Activated naive CD4-positive, alpha-beta T cell treated with anti-CD3 and anti-CD28 coated beads, Interleukin-2, amount 50 U/mL, for 16 hours (primary cell): ENCODE data around the gene POP5.
A peak's percentile ranks its signal among the peaks of the same experiment; 100 is the strongest.
"Not testable (repeated sequence)": the region's sequence is repeated elsewhere in the genome, so short reads cannot be mapped to it uniquely, and the experiment has no call there.

Experiments
- DNase-seq: peaks from one replicate; pipeline ENCODE4 v3.0.0-alpha.2; 2020

The POP5 gene, protein sequence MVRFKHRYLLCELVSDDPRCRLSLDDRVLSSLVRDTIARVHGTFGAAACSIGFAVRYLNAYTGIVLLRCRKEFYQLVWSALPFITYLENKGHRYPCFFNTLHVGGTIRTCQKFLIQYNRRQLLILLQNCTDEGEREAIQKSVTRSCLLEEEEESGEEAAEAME

DNA sequence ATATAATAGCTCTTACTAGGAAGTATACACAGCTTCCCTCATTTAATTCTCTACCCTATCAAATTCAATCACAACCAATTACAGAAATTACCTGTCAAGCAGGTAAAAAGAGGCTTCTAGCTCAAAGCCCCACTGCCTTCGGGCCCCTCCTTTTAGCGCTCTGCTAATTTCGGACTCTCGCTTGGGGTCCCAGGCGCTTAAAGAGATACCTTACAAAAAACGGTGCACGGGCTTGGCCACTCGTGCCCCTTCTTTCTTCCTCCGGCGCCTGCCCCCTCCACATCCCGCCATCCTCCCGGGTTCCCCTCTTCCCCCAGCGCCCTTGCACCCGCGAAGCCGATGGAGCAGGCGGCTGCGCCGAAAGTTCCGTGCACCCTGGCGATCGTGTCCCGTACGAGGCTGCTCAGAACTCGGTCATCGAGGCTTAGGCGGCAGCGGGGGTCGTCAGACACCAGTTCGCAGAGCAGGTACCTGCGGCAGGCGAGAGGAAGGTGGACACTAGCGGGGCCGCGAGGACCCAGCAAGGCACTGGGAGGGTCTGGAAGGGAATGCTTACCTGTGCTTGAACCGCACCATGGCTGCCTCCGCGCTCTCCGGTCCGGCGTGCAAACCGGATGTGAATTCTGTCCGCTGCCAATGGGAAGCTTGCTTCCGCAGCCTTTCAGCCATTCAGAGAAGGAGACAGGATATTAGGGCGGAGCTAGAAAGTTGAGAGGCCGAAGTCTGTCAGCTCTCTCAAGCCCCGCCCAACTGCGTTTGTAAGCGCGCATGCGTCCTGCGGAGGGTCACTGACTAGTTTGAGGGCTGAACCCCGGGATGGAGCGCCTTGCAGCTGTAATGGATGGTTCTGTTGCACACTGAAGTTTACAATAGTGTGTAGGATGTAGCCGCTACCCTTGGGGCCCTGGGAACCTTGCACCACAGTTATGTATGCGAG is at the start of gene POP5:
TSS of gene POP5 (minus strand) at position 616 of the 937 bp plus-strand sequence. CDS start at position 576, 40 bp downstream.
- DNase-seq: peak; percentile 92

DNA sequence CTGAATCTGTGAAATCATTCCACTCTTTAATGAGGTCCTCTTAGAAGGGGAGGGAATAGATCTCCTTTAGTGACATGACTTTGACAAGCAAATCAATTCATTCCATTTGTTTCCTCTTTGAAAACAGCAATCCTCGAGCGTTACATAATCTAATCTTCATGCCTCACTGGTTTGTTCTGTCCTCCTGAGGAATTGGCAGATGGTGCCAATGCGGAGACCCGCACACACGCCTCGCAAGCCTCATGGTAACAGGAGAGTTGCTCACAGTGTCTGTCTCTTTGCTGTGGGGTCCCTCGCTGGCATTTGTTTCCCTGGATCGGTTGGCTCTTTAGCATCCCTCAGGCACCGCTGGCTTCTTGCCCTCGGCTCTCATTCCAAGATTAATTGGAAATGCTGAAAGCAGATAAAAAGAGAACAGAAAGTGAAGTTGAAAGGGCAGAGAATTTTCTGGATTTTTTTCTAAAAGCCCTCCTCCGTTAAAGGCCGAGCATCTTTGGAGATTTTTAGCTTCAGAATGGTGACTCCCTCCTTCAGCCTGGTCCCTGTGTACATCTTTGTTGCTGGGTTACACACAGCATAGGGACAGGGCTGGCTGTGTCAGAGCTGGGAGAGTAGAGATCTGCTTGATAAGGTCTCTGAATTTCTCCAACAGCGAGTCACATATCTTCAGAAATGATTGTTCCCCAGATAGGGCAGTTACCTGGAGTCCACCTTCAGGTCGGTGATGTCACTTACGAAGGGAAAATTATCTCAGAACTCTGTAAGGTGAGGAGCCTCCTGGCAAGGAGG is 49.1 kb upstream of the POP5 start:
- no peak for DNase-seq

DNA sequence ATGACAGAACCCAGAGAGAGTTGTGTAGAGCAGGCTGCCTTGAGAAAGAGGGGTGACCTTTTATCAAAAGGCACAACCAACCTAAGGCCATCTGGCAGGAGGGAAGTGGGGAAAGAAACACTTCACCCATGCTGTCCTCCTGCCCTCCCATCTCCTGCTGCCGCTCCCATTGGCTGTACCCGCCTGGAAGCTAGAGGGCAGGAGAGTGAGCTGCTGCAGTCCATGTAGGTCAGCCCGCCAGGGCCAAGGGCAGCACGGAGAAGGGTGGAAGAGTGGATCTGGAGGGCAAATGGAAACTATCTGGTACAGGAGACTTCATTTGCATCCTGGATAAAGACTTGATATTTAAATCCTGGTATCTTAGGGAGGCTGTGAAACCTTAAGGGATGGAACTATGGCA is 47.7 kb upstream of the POP5 start:
- DNase-seq: no peak

DNA sequence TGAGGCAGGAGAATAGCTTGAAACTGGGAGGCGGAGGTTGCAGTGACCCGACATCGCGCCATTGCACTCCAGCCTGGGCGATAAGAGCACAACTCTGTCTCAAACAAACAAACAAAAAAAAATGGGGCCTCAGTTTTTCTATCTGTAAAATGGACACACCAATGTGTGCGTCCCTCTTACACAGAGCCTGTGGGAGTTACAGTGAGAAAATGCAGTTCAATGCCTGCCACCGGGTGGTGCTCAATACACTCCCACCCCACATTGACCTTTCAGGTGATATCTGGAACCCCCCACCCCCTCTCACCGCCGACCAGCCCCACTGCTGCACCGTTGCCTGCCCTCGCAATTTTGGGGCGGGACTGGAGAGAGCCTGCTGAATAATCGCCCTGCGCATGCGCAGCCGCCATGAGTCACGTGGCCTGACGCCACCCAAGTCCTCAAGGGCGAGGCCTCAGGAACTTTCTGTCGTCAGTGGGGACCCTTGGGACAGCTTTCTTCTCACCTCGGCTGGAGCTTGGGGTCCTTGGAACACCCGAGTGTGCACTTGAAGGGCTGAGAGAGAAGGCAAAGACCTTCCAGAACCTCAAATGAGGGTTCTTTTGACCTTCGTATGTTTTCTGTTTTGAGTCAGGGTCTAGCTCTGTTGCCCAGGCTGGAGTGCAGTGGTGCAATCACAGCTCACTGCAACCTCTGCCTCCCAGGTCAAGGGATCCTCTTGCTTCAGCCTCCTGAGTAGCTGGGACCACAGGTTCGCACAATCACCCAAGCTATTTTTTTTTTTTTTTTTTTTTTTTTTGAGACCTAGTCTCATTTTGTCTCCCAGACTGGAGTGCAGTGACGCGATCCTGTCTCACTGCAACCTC is 44.6 kb upstream of the POP5 start:
- peak; percentile 19 for DNase-seq

DNA sequence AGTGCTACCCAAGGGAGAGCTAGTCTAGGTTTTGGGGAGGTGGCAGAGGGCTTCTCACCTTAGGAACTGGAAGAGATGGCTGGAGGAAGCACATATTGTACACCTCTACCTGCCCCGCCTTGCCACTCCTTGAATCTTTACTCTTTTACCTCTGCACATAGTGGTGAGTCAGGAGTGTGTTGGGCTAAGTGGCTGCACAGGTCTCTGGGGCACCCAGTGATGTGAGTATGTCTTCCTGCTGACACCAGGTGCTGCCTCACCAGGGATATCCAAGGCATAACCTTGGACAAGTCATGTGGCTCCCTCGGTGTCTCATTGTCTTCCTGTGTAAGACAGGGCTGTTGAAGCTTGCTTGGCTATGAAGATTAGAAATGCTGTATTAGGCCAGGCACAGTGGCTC is 39.4 kb upstream of the POP5 start:
- DNase-seq: no peak

DNA sequence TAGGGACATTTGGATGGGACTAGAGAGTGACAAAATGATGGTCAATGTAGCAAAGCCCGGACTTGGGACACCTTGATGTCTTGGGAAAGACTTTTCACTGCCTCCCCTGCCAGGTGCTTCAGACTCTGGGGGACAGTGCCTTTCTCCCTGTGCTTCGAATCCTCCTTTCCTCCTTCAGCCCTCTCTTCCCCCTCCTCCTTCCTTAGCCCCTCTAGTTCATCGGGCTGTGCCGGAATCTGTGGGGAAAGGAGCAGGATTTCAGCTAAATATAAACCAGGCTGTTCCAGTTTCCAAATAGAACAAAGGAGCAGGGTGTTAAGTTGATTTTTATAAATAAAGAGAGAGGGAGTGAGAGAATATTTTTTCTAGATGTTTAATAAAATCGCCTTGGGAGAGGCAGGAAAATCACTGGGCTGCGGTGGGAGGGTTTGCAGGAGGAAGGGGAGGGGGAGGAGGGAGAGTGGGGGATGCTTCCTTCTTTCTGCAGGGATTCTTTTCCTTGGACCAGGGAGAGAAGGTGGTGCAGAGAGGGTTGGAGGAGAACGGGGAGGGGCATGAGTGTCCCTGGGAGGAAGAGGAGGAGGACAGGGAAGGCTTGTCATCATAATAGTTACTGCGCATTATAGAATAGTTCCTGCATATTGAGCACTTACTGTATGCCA is 37.9 kb upstream of the POP5 start:
- no peak for DNase-seq

DNA sequence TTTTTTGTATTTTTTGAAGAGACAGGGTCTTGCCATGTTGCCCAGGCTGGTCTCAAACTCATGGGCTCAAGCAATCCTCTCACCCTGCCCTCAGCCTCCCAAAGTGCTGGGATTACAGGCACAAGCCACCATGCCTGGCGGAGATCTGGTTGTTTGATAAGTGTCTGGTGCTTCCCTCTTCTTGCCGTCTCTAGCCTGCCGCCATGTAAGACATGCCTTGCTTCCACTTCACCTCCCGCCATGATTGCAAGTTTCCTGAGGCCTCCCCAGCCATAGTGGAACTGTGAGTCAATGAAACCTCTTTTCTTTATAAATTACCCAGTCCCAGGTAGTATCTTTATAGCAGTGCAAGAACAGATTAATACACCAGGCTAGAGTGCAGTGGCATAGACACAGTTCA is 36.6 kb upstream of the POP5 start:
- not testable (repeated sequence) for DNase-seq

DNA sequence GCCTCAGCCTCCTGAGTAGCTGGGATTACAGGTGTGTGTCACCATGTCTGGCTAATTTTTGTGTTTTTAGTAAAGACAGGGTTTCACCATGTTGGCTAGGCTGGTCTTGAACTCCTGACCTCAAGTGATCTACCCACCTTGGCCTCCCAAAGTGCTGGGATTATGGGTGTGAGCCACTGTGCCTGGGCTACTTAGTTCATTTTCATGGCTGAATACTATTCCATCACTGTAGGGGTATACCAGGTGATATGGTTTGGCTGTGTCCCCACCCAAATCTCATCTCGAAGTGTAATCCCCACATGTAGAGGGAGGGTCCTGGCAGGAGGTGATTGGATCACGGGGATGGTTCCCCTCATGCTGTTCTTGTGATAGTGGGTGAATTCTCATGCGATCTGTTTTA is 36.0 kb upstream of the POP5 start:
- DNase-seq: not testable (repeated sequence)

DNA sequence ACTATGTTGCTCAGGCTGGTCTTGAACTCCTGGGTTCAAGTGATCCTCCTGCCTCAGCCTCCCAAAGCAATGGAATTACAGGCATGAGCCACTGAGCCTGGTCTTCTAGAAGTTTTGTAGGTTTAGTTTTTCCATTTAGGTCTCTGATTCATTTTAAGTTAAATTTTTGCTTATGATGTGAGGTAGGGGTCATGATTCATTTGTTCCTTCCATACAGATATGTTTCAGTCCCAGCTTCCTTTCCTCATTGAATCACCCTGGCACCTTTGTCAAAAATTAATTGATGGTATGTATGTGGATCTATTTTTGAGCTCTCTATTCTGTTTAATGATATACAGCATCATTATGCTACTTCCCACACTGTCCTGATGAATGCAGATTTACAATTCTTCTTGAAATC is 33.6 kb upstream of the POP5 start:
- no peak for DNase-seq

DNA sequence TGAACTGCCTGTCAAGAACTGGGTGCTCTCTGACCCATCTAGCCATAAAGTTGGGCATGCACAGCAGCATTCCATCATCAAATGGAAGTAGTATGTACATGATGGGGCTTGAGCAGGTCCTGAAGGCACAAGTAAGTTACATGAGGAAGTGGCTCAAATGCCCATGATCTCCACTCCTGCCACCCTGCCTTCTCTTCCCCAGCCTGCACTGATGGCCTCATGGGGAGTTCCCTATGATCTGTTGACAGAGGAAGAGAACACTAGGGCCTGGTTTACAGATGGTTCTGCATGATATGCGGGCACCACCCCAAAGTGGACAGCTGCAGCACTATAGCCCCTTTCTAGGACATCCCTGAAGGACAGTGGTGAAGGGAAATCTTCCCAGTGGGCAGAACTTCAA is 30.3 kb upstream of the POP5 start:
- DNase-seq: not testable (repeated sequence)

DNA sequence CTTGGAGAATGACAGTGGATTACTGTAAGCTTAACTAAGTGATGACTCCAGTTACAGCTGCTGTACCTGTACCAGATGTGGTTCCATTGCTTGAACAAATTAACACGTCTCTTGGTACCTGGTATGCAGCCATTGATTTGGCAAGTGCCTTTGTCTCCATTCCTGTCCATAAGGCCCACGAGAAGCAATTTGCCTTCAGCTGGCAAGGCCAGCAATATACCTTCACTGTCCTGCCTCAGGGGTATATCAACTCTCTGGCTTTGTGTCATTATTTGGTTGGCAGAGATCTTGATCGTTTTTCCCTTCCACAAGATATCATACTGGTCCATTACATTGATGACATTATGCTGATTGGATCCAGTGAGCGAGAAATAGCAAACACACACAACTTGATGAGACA is 29.4 kb upstream of the POP5 start:
- DNase-seq: no peak

DNA sequence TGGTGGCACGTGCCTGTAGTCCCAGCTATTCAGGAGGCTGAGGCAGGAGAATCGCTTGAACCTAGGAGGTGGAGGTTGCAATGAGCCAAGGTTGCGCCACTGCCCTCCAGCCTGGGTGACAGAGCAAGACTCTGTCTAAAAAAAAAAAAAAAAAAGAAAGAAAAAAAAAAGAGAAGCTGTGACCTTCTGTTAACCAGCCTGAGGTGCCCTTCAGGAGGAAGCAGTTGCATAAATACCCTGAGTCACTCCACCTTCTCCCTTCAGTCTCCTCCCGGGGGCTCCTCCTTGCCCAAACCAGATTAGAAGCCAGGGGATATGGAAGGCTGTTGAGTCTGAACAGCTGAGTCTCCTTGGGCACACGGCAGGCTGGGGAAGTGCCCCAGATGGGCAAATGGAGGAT is 21.2 kb upstream of the POP5 start:
- DNase-seq: not testable (repeated sequence)

DNA sequence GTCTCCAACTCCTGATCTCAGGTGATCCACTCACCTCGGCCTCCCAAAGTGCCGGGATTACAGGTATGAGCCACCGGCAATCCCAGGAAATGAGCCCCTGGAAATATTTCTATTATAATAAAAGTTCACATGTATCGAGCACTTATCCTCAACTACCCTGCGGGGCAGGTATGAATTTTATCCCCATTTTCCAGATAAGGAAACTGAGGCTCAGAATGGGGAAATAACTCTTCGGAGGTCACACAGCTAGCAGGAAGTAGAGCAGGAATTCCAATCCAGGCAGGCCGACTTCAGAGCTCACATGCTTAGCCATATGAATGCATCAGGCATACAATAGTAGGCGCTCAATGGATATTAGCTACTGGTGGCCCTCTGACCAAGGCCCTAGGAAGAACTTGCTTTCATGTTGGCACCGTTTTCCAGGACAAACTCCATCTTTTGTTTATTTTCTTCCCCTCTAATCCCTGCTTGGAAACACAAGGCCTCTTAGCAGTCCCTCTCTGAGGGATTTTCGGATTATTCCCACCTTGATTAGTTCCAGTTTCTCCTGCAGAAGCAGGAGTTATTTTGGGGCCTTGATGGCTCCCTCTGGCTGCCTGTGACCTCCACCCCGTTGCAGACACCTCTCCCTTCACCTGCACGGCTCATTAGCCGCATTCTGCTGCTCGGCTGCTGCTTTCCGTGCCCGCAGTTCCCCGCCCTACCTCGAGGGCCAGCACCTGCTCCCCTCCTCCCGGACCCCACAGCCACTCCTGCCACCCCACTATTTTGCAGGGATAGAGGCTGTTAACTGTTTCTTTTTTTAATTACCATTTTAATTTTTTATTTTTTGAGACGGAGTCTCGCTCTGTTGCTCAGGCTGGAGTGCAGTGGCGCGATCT is 18.7 kb upstream of the POP5 start:
- no peak for DNase-seq

DNA sequence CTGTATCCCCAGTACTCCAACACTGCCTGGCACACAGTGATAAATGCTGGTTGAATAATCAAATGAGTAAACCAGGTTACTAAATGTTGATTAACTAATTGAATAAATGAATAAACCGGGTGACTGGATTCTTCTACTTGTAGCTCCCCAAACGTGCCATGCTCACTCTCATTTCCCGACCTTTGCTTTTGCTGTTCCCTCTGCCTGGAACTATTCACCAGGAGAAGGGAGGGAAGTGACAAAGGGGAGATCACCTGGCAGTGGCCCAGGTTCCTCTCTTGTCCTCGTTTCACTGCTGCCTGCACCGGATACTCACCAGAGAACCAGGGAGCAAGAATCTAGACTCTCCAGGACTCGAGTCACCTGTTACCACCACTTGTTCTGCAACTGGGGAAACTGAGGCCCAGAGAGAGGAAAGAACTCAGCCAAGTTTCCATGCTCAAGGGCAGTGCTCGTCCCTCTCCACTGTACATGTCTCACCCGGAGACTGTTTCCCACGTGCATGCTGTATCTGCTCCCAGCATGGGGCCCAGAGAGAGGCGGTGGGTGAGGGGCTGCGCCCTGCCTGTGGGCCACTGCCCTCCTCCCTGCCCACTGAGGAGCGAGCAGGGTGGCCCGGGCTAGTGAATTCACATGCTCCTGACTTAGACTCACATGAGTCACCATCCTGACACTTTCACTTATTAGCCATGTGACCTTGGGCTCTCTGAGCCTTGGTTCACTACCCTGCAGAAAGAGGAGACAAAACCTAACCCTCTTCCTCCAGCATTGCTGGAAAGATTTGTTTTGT is 17.7 kb upstream of the POP5 start:
- no peak for DNase-seq

DNA sequence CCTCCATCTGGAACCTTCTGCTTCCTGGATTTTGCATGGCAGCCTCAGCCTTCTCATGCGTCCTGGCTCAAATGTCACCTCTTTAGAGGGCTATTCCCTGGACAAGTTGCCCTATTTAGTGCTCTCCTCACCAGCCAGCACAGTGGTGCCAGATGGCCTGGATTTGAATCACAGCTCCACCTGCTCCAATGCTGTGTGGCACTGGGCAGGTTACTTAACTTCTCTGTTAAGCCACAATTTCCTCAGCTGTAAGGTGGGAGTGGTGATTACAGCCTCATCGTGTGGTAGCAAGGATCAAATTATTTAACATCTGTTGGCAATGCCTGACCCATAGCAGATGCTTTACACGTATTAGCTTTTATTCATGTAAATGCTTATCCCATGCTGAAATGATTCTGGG is 16.7 kb upstream of the POP5 start:
- no peak for DNase-seq

DNA sequence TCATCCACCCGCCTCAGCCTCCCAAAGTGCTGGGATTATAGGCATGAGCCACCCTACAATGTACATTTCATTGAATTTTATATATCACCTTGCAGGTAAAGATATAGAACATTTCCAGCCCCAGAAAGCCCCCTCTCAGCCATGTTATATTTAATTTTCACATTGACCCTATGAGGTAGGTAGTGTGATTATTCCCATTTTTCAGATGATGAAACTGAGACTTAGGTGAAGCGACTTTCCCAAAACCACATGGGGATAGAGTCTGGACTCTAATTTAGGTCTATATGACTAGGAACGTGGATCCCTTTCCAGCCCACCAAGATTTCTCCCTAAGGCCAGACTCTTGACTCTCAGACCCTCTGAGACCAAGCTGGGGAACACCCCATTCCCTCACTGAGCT is 15.7 kb upstream of the POP5 start:
- DNase-seq: no peak

DNA sequence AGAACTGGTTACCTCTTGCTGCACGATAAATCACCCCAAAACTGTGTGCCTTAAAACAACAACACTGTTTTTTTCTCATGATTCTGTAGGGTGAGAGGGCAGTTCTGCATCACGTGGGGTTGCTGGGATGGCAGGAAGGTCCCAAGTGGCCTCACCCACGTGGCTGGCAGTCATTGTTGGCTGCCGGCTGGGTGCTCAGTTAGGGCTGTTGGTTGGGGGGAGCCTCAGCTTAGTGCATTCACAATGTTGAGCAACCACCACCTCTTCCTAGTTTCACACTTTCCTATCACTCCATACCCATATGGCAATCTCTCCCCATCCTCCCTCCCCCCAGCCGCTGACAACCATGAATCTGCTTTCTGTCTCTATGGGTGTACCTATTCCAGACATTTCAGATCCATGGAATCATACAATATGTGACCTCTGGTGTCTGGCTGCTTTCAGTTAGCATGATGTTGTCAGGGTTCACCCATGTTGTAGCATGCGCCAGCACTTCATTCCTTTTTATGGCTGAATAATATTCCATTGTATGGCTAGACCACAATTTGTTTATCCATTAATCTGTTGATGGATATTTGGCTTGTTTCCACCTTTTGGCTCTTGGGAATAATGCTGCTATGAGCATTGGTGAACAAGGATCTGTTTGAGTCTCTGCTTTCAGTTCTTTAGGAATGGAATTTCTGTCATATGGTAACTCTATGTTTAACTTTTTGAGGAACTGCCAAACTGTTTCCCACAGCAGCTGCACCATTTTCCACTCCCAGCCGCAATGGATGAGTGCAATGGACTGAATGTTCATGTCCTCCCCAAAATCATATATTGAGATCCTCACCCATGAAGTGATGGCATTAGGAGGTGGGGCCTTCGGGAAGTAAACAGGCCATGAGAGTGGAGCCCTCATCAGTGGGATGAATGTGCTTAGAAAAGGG is 11.2 kb upstream of the POP5 start:
- no peak for DNase-seq

DNA sequence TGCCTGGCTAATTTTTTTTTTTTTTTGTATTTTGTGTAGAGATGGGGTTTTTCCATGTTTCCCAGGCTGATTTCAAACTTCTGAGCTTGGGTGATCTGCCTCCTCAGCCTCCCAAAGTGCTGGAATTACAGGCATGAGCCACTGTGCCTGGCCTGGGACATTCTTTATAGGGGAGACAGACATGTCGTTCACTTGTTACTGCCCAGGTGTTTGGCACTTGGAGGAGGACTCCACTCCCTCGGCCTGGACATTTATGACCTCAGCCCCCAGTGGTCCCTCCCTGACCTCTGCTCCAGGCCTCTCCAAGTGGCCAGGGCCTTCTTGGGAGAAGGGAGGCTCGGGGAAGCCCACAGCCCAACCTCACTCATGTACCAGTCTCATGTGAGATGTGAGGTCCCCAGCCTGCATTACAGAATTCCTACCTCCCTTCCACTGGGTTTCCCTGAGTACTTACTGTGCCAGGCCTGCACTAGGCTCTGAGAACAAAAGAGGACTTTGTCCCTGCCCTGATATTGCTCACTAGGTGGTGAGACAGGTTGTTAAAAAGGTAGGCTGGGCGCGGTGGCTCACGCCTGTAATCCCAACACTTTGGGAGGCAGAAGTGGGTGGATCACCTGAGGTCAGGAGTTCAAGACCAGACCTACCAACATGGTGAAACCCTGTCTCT is 9.7 kb upstream of the POP5 start:
- DNase-seq: no peak
